ENCODE data around the gene KCNJ1.

KCNJ1 gene

GRCh38 chr11:128901653-128902514 lies 34.8 kb upstream of the KCNJ1 start:
- no peak for DNase-seq (ENCODE audit: low spot score)

- no peak for DNase-seq (ENCODE audit: low spot score)
Measured at GRCh38 chr11:128900468-128900867, 33.4 kb upstream of the KCNJ1 start.

- DNase-seq (ENCODE audit: low spot score): no peak
Measured at GRCh38 chr11:128898580-128899344, 31.7 kb upstream of the KCNJ1 start.

- DNase-seq (ENCODE audit: low spot score): no peak
Measured at GRCh38 chr11:128897826-128898225, 30.7 kb upstream of the KCNJ1 start.

DNA sequence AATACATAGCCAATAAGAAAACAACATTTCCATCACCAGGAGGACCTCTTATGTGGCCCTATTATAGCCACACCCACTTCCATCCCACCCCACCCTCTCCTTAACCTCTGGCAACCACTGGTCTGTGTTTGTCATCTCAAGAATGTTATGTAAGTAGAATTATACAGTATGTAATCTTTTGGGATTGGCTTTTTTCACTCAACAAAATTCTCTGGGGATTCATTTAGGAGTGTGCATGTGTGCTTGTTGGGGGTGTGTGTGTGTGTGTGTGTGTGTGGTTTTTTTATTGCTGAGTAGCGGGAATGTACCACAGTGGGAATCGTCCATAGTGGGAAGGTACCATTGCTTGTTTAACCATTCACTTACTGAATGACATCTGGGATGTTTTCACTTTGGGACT lies 29.3 kb upstream of the KCNJ1 start:
- DNase-seq (ENCODE audit: low spot score): no peak

- no peak for DNase-seq (ENCODE audit: low spot score)
Measured at GRCh38 chr11:128895526-128895925, 28.4 kb upstream of the KCNJ1 start.

DNA sequence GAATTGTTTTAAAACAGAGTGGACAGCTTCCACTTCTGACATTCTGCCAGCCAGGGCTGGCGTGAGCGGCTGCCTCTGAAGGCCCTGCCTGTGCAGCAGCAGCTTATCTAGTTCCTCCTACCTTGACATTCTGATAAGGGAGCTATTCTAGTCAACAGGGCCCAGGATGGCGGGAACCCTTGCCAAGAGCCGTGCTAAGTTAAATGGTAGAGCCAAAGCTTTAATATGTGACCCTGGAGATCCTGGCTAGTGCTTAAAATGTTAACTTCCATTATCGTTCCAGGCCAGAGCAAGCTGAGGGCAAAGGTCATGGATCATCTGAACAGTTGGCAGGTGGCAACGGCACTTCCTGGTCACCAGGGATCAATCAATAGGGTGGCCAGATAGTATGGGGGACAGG lies 27.6 kb upstream of the KCNJ1 start:
- DNase-seq (ENCODE audit: low spot score): peak; percentile 31

DNA sequence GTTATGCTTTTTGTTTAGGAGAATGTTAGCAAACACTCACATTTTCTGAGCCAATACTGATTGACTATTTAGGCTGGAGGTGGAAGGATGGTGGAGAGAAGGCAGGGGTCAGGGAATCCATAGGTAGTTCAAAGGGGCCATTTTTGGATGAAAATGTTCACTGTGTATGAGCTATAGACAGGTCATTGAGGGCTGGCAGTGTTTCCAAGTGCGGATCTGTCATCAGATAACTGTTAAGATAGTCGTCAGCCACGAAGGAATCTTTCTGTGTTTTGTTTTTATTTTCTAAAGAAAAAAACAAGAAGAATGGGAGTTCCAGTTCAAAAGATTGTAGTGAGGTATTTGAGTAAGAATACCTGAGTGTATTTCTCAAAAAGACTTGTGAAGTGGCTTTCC lies 27.2 kb upstream of the KCNJ1 start:
- no peak for DNase-seq (ENCODE audit: low spot score)

GRCh38 chr11:128893578-128894285 lies 26.6 kb upstream of the KCNJ1 start:
- DNase-seq (ENCODE audit: low spot score): no peak

GRCh38 chr11:128892866-128893565 lies 25.9 kb upstream of the KCNJ1 start:
- DNase-seq (ENCODE audit: low spot score): no peak

GRCh38 chr11:128891913-128892398 lies 24.9 kb upstream of the KCNJ1 start:
- DNase-seq (ENCODE audit: low spot score): no peak

DNA sequence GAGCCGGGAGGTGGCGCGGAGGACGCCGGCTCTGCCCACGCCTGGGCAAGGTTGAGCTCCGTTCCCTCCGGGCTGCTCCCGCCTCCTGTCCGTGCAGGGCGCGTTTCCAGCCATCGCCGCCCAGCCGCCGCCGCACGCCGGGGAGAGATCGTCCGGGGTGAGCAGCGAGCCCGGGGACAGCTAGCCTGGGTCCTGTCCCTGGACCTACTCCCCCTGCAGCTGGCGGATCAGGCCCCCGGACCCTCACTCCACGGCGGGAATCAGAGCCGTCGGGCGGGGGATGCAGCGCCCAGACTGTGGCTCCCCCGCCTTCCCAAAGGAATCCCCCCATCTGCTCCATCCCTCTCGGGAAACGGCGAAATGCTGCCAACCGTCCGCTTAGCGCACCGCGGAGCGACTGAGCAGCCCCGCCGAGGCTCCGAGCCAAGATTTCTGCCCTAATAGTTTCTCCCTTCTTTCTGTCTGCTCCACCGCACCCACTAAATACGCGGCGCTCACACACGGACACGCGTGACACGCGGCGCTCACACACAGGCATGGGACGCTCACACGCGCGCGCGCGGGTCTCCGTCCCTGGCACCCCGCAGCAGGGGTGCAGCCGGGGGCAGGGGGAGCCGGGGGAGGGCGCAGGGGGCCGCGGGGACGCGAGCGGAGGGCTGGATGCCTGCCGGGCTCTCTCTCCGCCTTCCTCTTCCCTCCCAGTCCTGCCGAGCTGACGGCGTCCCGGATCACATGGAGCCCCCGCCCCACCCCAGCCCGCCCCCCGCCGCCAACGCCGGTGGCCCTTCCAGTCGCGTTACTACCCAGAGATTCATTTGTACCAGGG lies 23.7 kb upstream of the KCNJ1 start, which contains the start of gene KCNJ5:
TSS of gene KCNJ5 (plus strand) at position 814 of the 826 bp plus-strand sequence. CDS start 19,918 bp downstream, outside the sequence.
- no peak for DNase-seq (ENCODE audit: low spot score)

DNA sequence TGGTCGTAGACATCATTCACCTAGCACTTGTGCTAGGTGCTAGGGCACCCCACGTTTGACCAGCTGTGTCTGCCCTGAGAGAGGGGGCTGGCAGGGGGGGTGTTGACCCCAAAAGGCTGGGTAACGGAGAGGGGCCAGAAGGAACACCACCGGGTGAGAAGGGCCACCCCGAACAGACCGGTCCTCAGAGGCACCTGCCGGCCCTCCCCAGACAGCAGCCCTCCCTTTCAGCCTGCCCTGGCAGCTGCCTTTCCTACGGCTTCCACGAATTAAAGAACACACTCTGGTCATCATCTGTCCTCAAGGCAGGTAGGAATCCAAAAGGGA lies 23.1 kb upstream of the KCNJ1 start:
- no peak for DNase-seq (ENCODE audit: low spot score)

DNA sequence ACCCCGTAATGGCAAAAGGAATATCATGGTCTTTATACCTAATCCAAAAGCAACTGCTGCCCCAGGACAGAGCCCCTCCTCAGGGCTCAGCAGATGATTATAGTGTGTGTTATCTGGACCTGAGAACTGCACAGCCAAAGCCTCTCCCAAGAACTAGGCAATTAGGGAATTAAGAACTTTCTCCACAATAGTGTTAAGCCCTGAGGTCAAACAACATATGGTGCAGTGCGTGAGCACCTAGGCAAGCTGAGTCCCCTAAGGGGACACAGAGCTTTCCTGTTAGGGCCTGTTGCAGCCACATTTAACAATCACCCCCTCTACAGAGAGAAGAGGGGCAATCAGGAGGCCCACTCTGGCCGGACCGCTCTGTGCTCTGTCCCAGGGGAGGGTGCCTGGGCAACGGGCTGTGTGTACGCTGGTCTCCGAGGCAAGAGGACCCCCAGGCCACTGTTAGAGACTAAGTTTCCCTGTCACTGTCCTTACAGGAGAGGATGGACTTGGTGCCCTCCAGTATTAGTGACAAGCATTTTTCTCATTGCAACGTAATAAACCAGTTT lies 22.6 kb upstream of the KCNJ1 start:
- DNase-seq (ENCODE audit: low spot score): no peak

- DNase-seq (ENCODE audit: low spot score): no peak
Measured at GRCh38 chr11:128888034-128888985, 21.2 kb upstream of the KCNJ1 start.

- DNase-seq (ENCODE audit: low spot score): no peak
Measured at GRCh38 chr11:128886406-128887124, 19.5 kb upstream of the KCNJ1 start.

DNA sequence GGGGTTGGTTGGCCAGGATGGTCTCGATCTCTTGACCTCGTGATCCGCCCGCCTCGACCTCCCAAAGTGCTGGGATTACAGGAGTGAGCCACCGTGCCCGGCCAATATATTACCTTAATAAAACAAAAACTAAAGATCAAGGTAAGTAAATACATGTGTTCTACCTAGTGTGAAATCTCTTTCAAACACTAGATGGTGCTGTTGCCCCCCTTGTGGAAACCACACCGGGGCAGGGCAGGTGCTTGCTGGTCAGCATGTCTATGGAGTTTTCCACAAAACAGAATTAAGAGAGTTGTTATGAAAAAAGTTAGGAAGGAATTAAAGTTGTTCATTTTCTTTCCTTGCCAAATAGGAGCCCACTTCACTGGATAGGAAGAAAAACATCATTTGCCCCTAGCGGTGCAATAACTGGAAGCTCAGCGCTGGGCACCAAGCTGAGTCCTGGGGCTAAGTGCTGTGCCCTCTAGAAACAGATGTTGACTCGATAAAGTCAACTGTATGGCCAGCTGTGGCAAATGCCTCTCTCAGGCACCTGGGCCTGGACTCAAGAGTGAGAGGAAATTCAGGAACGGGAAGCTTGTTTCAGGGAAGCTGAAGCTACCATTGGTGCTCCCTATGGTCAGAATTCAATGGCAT lies 17.7 kb upstream of the KCNJ1 start:
- DNase-seq (ENCODE audit: low spot score): peak; percentile 35

- no peak for DNase-seq (ENCODE audit: low spot score)
Measured at GRCh38 chr11:128884054-128884453, 17.0 kb upstream of the KCNJ1 start.
